ENCODE data around the gene KIZ.

The KIZ gene

GRCh38 chr20:21181028-21181427 is 55.1 kb downstream of the KIZ start:
- DNase-seq, result no peak

- no peak for DNase-seq
Observed at GRCh38 chr20:21182832-21183563, 57.1 kb downstream of the KIZ start.

- no peak for DNase-seq
Observed at GRCh38 chr20:21183722-21184121, 57.8 kb downstream of the KIZ start.

- no peak for DNase-seq
Observed at GRCh38 chr20:21184819-21185218, 58.9 kb downstream of the KIZ start.

- DNase-seq, result no peak
Observed at GRCh38 chr20:21185849-21186248, 60.0 kb downstream of the KIZ start.

- no peak for DNase-seq
Observed at GRCh38 chr20:21189761-21190523, 64.1 kb downstream of the KIZ start.

GRCh38 chr20:21190869-21191268 is 65.0 kb downstream of the KIZ start:
- no peak for DNase-seq

GRCh38 chr20:21191839-21192238 is 66.0 kb downstream of the KIZ start:
- DNase-seq, result no peak

- no peak for DNase-seq
Observed at GRCh38 chr20:21202259-21202658, 76.4 kb downstream of the KIZ start.

- DNase-seq, result no peak
Observed at GRCh38 chr20:21203088-21203656, 77.3 kb downstream of the KIZ start.

- no peak for DNase-seq
Observed at GRCh38 chr20:21206584-21206983, 80.7 kb downstream of the KIZ start.

GRCh38 chr20:21208999-21209398 is 83.1 kb downstream of the KIZ start:
- no peak for DNase-seq

GRCh38 chr20:21209668-21210067 is 83.8 kb downstream of the KIZ start:
- DNase-seq, result no peak

GRCh38 chr20:21213691-21214090 is 87.8 kb downstream of the KIZ start:
- no peak for DNase-seq

- DNase-seq, result no peak
Observed at GRCh38 chr20:21214431-21214830, 88.5 kb downstream of the KIZ start.

- DNase-seq, result no peak
Observed at GRCh38 chr20:21219686-21220085, 93.8 kb downstream of the KIZ start.

GRCh38 chr20:21224217-21224616 is 98.3 kb downstream of the KIZ start:
- no peak for DNase-seq

- no peak for DNase-seq
Observed at GRCh38 chr20:21225215-21225947, 99.5 kb downstream of the KIZ start.

- no peak for DNase-seq
Observed at GRCh38 chr20:21228511-21228910, 102.6 kb downstream of the KIZ start.

GRCh38 chr20:21229163-21229562 is 103.3 kb downstream of the KIZ start:
- DNase-seq, result no peak

GRCh38 chr20:21230220-21230619 is 104.3 kb downstream of the KIZ start:
- DNase-seq, result no peak

- DNase-seq, result no peak
Observed at GRCh38 chr20:21230686-21231085, 104.8 kb downstream of the KIZ start.

GRCh38 chr20:21232546-21233280 is 106.8 kb downstream of the KIZ start:
- no peak for DNase-seq
